ENCODE data around the gene KIAA2012.

Gene KIAA2012

DNA sequence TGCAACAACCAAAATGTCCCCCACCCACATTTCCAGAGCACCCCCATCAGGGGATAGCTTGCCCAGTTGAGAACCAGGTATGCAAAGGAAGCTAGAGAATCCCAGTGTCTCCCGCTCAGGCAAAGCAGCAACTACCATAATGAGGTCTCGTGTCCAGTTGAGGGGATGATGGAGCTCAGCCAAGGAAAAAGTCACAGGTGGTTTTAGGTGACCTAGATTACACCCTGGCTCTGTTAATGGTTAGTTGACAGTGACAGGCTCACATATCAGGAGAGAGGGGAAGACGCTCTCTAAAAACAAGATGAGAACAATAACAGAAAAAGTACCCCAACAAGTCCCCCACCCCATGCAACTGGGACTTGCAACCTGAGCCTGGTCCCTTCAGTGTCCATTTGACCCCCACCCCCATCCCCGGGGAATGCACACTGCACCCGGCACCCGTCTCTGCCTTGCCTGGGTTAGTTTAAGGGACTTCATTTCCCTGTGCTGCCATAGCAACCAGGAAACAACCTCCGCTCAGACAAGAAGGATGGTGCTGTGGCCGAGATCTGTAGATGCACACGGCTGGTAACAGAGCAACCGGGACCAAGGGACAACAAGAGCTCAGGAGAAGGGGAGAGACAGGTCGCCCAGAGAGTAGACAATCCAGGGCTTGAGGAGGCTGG is at the start of gene KIAA2012:
TSS of gene KIAA2012 (plus strand) at position 519 of the 665 bp plus-strand sequence. CDS start 373 bp downstream, outside the sequence.
- DNase-seq (ENCODE audit: low read depth), result no peak

DNA sequence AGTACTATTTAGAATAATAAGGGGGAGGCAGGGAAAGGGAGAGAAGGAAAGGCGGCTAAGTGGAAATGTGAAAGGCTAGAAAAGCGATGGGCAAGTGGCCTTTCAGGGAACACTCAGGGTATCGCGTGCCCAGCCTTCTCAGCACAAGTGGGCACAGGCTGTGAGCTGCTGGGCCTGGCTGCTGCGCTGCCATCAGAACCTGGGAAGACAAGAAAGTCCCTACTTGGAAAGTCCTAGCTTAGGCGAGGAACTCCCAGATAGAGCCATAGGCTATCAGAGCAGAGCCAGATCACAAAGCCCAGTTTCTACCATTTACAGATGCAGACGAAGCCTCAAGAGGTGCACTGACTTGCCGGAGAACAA is 49.2 kb upstream of the KIAA2012 start:
- no peak for DNase-seq (ENCODE audit: low read depth)

DNA sequence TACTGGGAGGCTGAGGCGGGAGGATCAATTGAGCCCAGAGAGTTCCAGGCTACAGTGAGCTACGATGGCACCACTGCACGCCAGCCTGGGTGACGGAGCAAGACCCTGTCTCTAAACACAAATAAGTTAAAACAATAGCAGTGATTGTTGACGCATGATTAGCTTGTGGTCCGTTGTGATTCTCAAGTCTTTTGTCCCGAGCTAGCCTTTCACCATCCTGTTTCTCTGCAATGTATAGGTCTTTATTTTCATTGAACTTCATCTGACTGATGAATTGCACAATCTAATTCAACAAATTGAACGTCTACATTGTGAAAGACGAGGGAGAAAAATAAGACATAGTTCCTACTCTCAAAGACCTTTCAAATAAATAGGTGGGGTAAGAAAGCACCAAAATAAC is 48.2 kb upstream of the KIAA2012 start:
- no peak for DNase-seq (ENCODE audit: low read depth)

DNA sequence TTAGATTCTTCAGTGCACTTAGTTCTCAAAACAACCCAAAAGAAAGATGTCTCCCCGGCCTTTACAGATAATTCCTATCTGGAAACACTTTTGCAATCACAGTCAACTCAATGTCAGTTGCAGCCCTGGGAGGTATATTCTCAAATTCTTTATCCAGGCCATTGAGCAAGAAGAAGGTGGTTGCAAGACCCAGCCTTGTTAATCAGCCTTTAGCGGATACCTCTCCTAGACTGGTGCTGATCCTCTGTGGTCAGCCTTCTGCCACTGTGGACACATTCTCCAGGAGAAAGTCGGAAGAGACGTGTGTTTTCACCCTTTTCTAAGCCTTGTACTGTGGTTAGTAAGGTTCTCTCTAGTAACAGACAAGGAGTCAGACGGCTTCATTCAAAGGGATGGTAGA is 47.2 kb upstream of the KIAA2012 start:
- no peak for DNase-seq (ENCODE audit: low read depth)

DNA sequence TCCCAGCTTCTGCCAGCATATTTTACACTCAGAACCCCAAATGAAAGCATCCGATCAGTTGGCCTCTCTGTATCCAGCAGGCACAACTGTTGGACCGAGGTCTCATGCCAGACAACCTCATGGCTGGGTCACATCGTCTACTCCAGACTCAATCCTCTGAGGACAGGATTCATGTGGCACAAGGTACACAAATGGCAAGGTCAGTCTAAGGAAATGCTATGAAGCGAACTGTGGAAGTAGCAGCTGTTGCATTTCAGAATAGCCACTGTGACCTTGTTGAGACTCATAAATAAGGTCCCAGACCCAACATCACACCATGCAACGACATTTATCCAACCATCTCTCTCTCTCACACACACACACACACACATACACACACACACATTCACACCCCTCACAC is 46.5 kb upstream of the KIAA2012 start:
- DNase-seq (ENCODE audit: low read depth), result no peak

DNA sequence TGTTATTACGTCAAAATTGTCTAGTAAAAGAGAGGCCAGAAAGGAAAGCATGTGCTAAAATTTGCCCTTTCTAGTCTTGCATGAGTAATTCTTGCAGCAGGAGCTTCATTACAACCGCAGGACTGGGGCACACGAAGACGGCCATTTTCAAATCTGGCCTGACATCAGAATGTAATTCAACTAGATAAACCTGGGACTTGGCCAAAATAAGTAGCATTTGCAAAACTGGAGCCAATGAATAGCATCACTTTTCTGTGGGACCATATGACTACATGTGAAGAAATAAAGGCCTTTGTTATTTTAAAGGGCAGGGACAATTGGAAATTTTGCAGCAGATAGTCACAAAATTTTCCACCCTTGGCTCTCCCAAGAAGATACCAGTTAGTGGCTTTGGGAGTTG is 42.4 kb upstream of the KIAA2012 start:
- no peak for DNase-seq (ENCODE audit: low read depth)

DNA sequence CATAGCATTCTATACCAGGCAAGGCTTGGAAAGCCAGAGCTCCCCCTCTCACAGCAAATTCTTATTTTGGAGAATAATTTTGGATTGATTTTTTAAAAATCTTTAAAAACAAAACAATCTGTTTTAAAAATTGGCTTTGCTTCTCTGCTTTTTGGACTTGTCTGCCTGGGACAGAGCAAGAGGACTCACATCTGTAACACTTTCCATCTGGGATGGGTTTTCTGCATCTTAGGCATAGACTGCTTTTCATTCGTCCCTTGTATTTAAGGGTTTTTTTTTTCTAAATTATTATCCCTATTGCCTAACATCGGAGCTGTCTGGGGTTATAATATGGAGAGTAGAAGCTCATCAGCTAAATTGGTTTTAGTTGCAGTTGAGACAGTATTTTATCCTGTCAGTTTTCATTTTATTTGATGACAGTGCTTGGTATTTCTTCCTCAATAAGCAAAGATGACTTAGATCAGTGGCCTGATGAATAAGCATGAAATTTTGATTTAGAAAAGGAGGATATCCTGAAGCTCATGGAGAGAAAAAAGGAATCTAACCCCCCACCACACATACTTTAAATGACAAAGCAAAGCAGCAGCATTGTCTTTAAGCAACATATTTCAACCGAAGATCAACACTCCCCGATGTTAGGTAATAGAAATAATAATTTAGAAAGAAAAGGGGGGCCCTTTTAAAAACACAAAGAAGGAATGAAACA is 41.7 kb upstream of the KIAA2012 start:
- DNase-seq (ENCODE audit: low read depth), result no peak

DNA sequence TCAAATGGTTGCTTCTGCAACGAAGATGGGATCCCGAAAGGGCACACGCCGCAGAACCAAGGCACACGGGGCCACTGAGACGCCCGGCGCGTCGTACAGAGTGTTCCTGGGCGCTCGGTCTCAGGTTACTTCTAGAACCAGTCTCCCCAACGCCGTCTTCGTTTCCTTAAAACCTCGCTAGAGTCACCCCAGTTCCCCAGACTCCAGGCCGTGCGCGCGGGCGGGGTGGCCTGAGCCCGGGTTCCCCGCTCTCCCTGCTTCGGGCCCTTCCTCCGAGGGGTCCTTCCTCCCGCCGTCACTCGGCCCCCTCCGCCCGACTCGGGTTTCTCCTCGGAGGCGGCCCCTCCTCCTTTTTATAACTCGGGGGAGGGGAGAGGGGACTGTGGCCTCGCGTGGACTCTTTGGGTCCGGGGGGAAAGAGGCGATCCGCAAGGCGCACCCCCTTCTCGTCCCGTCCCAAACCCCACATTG is 40.2 kb upstream of the KIAA2012 start:
- DNase-seq (ENCODE audit: low read depth), result peak; percentile 19

DNA sequence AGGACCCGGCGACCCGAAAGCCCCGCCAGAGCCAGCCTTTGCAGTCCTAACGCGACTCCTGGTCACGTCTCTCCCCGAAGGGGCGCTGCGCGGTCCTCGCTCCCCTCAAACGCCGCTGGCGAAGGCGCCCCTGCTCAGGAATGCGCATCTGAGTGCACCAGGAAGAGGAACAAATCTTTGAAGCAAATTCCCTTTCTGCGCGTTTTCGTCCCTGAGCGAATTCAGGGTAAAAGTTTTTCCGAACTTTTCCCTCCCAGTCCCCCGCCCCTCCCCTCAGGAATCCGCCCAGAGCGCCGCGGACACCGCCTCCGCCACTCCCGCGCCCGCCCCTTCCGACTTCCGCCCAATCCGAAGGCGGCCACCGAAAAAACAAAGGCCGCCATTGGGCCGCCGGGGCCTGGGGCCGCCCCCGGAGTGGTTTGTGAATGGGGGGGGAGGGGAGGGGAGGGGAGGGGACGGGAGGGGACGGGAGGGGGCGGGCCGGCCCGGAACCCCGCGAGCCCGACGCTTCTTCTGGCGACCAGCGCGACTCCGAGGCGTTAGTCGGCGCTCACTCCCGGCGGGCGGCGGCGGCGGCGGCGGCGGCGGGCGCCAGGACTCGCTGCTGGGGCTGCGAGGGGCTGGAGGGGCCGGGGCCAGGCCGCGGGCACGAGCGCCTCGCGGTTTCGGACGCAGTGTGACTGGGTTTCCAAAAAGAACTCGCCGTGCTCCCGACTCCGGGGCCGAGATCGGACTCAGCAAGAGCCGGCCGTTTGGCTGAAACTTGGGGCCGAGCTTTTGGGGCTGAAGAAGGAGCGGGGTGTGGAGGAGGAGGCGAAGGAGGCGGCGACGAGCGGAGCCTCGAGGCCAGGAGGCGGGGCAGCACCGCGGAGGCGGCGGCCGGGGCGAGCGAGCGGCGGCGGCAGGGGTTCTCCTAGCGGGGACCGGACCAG is 39.5 kb upstream of the KIAA2012 start, which contains the start of gene FZD7:
TSS of gene FZD7 (plus strand) at position 539 of the 932 bp plus-strand sequence. CDS start 793 bp downstream, outside the sequence.
- DNase-seq (ENCODE audit: low read depth), result peak; percentile 55

DNA sequence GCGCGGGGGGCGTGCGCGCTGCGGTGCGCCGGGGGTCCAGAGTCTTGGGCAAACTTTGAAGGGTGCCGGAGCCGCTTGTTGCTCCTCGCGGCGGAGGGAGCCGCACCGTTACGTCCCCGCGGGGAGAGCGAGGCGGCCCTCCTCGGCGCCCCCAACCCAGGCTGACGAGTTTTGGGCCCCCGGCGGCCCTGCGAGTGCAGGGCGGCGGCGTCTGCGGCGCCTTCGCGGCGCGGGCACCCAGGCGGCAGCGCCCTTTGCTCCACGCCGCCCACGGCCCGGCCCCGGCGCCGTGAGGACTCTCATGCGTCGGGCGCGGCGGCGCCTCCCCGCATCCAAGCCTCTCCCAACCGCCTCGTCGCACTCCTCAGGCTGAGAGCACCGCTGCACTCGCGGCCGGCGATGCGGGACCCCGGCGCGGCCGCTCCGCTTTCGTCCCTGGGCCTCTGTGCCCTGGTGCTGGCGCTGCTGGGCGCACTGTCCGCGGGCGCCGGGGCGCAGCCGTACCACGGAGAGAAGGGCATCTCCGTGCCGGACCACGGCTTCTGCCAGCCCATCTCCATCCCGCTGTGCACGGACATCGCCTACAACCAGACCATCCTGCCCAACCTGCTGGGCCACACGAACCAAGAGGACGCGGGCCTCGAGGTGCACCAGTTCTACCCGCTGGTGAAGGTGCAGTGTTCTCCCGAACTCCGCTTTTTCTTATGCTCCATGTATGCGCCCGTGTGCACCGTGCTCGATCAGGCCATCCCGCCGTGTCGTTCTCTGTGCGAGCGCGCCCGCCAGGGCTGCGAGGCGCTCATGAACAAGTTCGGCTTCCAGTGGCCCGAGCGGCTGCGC is 38.6 kb upstream of the KIAA2012 start:
- no peak for DNase-seq (ENCODE audit: low read depth)

DNA sequence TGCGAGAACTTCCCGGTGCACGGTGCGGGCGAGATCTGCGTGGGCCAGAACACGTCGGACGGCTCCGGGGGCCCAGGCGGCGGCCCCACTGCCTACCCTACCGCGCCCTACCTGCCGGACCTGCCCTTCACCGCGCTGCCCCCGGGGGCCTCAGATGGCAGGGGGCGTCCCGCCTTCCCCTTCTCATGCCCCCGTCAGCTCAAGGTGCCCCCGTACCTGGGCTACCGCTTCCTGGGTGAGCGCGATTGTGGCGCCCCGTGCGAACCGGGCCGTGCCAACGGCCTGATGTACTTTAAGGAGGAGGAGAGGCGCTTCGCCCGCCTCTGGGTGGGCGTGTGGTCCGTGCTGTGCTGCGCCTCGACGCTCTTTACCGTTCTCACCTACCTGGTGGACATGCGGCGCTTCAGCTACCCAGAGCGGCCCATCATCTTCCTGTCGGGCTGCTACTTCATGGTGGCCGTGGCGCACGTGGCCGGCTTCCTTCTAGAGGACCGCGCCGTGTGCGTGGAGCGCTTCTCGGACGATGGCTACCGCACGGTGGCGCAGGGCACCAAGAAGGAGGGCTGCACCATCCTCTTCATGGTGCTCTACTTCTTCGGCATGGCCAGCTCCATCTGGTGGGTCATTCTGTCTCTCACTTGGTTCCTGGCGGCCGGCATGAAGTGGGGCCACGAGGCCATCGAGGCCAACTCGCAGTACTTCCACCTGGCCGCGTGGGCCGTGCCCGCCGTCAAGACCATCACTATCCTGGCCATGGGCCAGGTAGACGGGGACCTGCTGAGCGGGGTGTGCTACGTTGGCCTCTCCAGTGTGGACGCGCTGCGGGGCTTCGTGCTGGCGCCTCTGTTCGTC is 37.7 kb upstream of the KIAA2012 start:
- no peak for DNase-seq (ENCODE audit: low read depth)

DNA sequence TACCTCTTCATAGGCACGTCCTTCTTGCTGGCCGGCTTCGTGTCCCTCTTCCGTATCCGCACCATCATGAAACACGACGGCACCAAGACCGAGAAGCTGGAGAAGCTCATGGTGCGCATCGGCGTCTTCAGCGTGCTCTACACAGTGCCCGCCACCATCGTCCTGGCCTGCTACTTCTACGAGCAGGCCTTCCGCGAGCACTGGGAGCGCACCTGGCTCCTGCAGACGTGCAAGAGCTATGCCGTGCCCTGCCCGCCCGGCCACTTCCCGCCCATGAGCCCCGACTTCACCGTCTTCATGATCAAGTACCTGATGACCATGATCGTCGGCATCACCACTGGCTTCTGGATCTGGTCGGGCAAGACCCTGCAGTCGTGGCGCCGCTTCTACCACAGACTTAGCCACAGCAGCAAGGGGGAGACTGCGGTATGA is 37.1 kb upstream of the KIAA2012 start:
- no peak for DNase-seq (ENCODE audit: low read depth)

DNA sequence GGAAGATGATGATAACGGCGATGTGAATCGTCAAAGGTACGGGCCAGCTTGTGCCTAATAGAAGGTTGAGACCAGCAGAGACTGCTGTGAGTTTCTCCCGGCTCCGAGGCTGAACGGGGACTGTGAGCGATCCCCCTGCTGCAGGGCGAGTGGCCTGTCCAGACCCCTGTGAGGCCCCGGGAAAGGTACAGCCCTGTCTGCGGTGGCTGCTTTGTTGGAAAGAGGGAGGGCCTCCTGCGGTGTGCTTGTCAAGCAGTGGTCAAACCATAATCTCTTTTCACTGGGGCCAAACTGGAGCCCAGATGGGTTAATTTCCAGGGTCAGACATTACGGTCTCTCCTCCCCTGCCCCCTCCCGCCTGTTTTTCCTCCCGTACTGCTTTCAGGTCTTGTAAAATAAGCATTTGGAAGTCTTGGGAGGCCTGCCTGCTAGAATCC is 36.4 kb upstream of the KIAA2012 start:
- no peak for DNase-seq (ENCODE audit: low read depth)

DNA sequence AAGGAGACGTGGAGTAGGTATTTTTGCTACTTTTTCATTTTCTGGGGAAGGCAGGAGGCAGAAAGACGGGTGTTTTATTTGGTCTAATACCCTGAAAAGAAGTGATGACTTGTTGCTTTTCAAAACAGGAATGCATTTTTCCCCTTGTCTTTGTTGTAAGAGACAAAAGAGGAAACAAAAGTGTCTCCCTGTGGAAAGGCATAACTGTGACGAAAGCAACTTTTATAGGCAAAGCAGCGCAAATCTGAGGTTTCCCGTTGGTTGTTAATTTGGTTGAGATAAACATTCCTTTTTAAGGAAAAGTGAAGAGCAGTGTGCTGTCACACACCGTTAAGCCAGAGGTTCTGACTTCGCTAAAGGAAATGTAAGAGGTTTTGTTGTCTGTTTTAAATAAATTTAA is 36.0 kb upstream of the KIAA2012 start:
- no peak for DNase-seq (ENCODE audit: low read depth)

DNA sequence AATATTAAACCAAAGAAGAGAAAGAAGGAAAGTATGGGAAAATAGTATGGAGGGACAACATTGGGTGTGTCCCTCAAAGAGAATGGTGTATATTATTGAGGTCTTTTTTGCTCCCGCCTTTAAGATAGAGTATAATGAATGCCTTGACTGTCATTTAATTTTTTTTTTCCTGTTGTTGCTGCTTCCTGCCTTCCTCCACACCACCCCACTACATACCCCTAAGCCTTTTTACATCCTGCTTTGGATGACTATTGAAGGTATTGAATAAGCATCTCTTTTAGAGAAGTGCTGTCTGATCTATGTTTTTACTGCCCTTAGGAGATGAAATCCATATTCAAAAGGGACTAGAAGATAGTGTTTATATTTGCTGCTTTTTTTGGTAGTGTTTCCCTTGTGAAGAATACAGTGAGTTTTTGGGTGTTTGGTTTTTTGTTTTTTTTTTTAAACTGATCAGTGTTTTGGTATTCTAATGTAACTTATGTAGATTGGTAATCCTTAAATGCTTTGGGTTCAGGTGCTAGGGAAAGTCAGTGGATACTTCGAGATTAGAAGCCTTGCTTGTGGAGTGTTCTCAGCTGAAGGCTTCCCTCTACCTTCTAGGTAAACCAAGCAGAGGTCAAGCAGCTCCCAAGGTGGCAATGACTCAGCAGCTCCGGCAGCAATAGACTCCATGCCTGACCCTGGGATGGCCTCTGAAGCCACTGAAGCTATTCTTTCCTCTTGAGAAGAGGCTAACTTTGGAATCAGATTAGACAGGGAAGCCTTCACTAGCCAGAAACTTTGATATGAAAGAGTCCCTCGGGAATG is 34.4 kb upstream of the KIAA2012 start:
- DNase-seq (ENCODE audit: low read depth), result no peak

DNA sequence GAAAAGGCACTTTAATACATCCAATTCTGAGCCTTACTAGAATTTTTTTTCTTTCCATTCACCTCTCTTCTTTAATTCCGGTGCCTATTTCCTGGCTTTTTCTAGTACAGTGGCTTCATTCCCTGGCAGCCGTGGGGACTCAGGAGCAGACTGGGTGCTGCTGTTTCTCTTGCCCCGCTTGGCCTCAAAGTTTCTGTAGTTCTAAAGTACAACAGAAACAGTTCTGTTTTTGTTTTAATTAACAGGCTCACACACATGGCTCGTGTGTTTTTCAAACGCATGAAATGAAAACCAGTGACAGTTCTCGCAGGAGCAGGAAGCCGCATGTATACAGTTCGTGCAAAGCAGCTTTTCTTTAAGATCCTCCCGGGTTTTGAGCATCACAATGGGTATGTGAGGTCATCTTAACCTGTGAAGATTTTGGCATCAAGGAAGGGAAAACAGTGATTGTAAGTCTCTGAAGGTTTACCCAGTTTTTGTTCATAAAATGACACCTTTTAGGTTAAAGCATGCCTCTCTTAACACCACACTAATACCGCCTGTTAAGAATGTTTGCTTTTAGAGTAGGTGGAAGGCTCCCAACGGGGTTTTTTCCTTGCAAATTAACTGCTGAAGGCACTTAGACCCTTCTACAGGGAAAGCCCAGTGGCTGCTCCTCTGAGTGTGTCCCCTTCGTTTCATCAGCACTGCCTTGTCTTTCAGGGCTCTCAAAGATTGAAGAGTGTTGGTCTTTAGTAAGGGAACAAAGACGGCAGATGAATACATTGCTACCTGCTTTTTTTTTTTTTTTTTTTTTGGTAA is 33.6 kb upstream of the KIAA2012 start:
- no peak for DNase-seq (ENCODE audit: low read depth)

DNA sequence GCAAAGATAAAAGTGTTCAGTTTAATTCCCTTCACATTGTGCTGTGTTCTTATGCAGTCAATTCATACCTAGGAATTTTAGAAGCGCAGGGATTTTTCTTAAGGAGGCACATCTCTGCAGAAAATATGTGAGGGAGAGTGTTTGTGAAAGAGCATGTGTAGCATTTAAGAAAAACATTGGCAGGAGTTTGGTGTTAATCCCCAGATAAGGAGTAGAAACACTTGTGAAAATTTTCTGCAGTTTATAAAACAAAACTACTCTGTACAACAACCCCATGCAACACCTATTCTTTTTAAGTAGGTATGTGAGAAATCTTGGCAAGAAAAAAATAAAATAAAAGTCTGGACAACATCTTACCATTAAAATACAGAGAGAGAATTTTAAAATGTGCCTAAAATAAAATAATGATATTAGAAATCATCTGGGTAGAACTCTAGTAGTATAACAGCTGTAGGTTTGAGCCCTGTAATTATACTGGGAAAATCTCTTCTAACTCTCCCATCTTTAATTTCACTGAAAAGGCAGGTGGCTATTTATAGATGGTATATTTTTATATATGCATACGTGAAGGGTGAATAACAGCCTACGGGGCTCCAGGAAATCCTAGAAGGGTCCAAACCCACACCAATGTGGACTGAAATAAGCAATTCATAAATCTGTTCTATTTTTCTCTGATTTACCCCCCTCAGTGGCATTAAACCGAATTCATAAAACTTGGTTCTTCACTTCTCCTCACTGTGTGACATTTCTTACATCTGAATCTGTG is 32.8 kb upstream of the KIAA2012 start:
- DNase-seq (ENCODE audit: low read depth), result no peak

DNA sequence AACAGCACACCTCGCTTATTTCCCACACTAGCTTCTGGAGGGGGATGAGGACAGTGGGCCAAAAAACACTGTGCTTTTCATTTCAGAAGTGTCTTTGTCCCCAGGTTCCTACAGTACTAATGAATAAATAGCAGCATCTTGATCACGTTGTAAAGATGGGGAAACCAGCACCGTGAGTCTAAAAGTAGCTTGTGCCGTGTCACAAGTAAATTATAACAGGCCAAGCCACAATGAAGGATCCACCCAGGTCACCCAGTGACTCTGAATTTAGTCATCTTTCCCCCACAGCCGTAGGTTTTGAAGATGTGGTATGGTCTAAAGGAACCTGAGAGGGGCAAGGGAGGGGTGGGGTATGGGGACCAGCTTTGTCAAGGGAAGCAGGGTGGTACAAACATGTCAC is 30.6 kb upstream of the KIAA2012 start:
- no peak for DNase-seq (ENCODE audit: low read depth)

All from HS-27A (cell line).